GM18519 (cell line): ENCODE measurements around the gene TFCP2.

ENCODE experiments used
- ATAC-seq: cut with Tn5 transposase; IDR thresholded peaks from one replicate; pipeline ENCODE4 v1.9.1; 2021; ENCODE audit warnings: mild to moderate bottlenecking, moderate library complexity; ENCODE audit not compliant: unreplicated experiment, low FRiP score

TFCP2 gene

DNA sequence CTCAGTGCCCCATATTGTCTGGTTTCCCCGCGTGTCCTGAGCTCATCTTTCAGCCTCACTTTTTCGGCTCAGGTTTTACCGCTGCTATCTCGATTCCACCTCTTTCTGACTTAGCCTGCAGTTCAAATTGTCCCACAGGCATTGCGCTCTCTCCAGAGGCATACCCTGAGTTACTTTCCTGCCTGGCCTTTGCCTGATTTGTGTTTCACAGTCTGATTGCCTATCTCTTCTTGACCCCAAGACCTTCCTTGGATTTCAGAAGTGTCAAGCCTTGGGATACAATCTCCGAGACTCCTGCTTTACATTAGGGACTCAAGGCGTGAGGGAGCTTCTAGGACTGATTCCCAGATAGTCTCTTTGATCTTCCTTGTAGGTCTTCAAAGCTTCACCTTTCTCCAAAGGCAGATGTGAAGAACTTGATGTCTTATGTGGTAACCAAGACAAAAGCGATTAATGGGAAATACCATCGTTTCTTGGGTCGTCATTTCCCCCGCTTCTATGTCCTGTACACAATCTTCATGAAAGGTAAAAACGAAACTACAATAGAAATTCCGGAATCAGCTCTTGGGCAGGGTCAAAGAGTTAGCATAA lies 124.2 kb downstream of the TFCP2 start:
- ATAC-seq = no peak

- peak; percentile 86 for ATAC-seq
These were observed 125.0 kb downstream of the TFCP2 start, which contains the start of gene LETMD1 for GRCh38 chr12:51047655-51048540. LETMD1 (plus strand) TSS chr12:51048327; CDS start chr12:51048357, 30 bp downstream.
